NB4 (cell line): ENCODE results near the gene ACTN3.

Experiments used
- DNase-seq: peaks from one replicate; pipeline ENCODE4 v3.0.0; 2010; ENCODE audit warnings: low read depth
- H3K4me3 ChIP-seq: one replicate; pipeline ENCODE4 v1.5.1; 2011; ENCODE audit warnings: mild to moderate bottlenecking, low read depth, low read length, moderate library complexity
- CTCF ChIP-seq: IDR thresholded peaks from one replicate; pipeline ENCODE4 v1.5.1; 2012; ENCODE audit warnings: low read depth, low read length
- MYC ChIP-seq: IDR thresholded peaks from 2 replicates; pipeline ENCODE4 v1.6.1; 2011; ENCODE audit warnings: low read depth, low read length
- POLR2A ChIP-seq: IDR thresholded peaks from 2 replicates; pipeline ENCODE4 v1.6.1; 2011; ENCODE audit warnings: mild to moderate bottlenecking; ENCODE audit not compliant: insufficient read length; ENCODE audit errors: extremely low read depth
- TF ChIP-seq, protein P1 (sequence below): IDR thresholded peaks from 2 replicates; pipeline ENCODE4 v1.6.1; 2011; ENCODE audit warnings: low read depth, low read length

The ACTN3 gene

DNA sequence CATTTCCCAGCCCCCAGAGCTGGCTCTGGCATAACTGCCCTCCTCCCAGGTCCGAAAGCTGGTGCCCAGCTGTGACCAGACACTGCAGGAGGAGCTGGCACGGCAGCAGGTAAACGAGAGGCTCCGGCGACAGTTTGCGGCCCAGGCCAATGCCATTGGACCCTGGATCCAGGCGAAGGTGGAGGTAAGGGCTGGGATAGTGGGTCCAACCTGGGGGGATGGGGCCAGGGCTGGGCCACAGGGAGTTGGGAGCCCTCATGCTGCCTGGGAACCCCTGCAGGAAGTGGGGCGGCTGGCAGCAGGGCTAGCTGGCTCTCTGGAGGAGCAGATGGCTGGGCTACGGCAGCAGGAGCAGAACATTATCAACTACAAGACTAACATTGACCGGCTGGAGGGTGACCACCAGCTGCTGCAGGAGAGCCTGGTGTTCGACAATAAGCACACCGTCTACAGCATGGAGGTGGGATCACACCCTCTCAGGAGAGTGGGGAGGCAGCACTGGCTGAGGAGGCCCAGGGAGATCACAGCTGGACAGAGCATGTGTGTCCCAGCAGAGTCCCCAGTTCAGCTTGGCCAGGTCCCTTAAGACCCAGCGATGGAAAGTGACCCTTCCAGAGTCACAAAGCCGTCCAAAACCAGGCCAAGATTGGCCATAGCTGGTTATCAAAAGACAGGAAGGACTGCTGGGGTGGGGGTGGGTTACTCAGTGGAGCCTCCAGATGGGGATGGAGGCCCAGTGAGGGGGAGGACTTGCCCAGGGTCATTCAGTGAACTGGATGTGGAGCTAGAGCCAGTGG is 14.7 kb downstream of the ACTN3 start:
- no peak overlapping the region for H3K4me3 ChIP-seq
- no peak for TF ChIP-seq POLR2A
- TF ChIP-seq, protein P1, sequence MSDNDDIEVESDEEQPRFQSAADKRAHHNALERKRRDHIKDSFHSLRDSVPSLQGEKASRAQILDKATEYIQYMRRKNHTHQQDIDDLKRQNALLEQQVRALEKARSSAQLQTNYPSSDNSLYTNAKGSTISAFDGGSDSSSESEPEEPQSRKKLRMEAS, result no peak
- no peak for TF ChIP-seq MYC
- TF ChIP-seq CTCF, result no peak
- no peak for DNase-seq

GRCh38 chr11:66561975-66562248 is 15.2 kb downstream of the ACTN3 start:
- DNase-seq, result no peak
- TF ChIP-seq CTCF (no peak), POLR2A (no peak), MYC (no peak)
- TF ChIP-seq, protein P1, result no peak
- no peak overlapping the region for H3K4me3 ChIP-seq

- no peak for DNase-seq
- TF ChIP-seq POLR2A, result no peak
- no peak for TF ChIP-seq MYC
- TF ChIP-seq CTCF, result no peak
- TF ChIP-seq, protein P1, result no peak
- no peak overlapping the region for H3K4me3 ChIP-seq
Observed at GRCh38 chr11:66562275-66562674, 15.6 kb downstream of the ACTN3 start.

GRCh38 chr11:66562907-66563583 is 16.3 kb downstream of the ACTN3 start:
- TF ChIP-seq MYC (no peak), CTCF (no peak), POLR2A (no peak)
- TF ChIP-seq, protein P1, result no peak
- H3K4me3 ChIP-seq, result no peak overlapping the region
- DNase-seq, result no peak

DNA sequence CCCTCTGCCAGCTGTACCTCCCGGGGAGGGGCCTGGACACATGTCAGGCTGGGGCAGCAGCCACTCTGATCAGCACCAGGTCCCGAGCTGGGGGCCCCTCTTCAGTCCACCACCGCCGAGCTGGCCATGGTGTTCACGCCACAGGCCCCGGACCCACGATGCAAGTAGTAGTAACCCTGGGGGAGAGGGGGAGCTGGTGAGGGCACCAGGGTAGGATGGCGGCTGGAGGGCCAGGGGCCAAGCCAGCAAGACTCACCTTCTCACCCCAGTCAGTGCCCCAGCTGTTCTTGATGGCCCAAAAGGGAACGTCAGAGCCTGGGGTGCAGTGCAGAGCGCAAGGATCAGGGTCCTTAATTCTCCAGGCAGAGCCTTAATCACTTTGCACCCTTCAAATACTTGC is 17.1 kb downstream of the ACTN3 start:
- TF ChIP-seq MYC (no peak), POLR2A (no peak), CTCF (no peak)
- TF ChIP-seq, protein P1, result no peak
- DNase-seq, result no peak
- no peak overlapping the region for H3K4me3 ChIP-seq
